Fibroblast of gingiva (primary cell): Measurements from ENCODE around the gene CBX8.

Experiments
- DNase-seq: peaks from one replicate; pipeline ENCODE4 v3.0.0-alpha.2; 2011; ENCODE audit warnings: low read depth

The CBX8 gene

DNA sequence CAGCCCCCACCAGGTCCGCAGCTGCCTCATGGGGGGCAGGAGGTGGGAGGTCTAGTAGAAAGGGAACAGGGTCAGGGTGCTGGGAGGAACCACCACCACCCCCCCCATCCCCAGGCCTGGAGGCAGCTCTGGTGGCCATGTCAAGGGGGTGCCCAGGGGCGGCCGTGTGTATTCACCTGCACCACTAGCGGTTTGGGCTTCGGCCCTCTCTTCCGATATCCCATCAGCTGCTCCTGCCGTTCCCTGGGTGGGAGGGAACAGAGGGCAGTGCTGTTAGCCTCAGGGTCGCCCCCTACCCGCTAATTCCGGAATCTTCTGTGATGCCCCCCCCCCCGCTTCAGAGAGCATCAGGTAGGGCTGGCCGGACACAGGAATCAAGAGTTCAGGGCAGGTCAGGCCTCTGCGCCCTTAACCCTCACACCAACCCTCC lies 38.6 kb upstream of the CBX8 start:
- no peak for DNase-seq

DNA sequence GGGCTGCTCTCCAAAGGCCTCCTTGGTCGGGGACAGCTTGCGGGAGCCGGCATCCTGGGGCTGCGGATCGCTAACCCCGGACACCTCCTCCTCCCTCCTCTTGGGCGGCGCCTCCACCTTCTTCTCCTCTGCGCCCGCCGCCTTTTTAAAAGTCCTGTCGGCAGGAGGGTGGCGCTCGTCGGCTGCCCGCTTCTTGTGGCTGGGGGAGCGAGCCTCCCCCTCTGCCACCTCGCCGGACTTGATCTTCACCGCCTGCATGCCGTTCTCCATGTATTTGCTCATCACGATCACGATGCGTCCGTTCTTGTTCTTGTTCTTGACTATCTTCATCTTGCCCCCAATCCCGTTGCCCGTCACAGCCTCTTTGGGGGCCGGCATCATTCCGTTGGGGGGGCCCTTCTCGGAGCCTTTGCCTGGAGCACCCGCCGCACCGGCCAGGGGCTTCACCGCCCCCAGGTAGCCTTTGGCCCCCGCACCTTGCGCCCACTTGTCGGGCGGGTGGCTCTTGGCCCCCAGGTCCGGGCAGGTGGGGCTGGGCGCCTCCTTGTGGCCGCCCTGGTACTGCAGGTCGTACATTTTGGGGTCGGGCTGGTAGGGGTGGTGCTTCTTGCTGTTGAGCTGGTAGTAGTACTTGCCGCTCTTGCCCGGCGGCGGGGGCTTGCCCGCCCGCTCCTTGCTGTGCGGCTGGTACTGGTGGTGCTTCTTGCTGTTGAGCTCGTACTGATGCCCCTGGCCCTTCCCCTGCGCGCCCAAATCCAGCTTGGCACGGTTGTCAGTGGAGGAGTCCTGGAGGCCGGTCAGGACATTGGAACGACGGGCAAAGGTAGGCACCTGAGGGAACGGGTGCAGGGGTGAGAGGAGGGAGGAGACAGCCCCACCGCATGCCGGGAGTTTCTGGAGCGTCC lies 37.9 kb upstream of the CBX8 start:
- no peak for DNase-seq

DNA sequence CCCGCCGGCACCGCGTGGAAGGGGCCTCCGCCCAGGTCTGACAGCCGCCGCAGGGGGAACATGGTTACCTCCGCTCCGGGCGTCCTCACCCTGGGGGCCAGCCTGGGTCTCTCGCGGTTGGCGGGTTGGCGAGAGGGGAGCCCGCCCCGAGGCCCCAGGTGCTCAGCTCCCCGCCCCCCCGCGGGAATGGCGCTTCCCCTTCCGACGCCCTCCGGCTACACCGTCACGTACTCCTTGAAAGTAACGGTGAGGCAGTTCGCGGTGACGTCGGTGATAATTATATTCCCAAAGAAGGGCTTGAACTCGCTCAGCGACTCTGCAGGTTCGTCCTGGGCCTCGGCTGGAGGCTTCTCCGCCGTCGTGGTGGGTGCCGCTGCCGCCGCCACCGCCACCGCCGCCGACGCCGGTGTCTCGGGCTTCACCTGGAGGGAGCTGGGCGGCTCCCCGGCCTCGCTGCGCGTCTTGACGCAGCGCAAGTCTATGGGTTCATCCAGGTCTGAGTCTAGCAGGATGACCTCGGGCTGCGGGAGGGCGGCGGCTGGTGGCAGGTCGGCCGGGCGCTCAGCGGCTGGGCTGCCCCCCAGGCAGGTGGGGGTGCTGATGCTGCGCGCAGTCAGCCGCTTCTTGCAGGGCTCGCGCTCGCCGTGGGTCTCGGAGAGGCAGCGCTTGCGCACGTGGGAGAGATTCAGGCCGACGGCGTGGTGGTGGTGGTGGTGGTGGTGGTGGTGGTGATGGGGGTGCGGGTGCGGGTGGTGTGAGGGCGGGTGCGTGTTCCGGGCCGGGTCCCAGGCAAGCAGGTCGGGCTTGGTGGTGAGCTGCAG lies 37.1 kb upstream of the CBX8 start:
- DNase-seq = no peak

DNA sequence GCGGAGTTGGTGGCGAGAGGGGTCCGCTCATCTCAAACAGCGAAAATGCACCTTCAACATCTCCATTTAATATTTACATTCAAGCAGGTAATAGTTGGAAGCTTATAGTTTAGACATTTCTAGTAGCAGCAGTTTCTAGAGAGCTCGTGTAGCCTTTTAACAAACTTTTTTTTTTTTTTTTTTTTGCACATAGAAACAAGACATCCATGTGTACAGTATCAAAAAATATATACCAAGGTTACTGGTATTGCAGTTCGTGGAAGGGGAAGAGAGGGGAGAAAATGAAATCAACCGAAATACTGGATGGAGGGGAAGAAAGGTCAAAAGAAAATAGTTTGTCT lies 36.2 kb upstream of the CBX8 start:
- DNase-seq = no peak

DNA sequence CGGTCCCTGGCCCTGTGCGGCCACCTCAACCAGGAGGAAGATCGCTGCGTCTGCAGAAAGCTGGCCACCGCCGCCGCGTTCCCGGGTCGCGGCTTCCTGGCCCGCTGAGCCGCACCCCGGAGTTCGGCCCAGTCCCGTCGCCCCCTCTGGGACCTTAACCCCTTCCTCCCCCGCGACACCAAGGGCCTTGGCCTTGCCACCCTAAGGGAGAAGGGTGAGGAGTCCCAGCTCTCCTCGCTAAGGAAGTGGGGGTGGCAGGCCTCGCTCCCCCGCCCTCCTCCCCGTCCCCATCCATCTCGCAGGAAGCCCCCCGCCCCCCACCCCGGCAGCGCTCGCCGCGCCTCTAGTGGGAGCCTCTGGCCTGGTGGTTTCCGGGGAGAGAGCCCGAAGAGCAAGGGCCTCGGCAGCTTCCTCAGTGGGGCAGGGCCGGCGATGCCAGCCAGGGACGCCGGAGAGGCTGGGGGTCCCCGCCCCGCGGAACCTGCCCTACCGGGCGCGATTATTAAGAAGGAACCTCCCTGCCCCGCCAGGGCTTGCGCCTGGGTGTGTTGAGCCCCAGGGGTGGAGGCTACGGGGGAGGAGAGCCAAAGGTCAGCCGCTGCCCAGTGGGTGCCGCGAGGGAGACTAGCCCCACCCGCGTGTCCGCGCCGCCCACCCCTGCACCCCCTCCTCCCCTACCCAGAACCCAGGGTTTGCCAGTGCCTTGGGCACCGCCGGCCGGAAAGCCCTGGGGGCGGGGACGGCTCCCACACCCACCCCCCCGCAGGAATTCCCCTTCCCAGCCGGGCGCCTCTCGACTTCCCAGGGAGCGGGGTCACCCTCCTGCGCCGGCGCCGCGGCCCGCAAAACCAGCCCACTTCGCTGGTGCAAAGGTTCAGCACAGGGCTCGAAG lies 35.6 kb upstream of the CBX8 start:
- no peak for DNase-seq

DNA sequence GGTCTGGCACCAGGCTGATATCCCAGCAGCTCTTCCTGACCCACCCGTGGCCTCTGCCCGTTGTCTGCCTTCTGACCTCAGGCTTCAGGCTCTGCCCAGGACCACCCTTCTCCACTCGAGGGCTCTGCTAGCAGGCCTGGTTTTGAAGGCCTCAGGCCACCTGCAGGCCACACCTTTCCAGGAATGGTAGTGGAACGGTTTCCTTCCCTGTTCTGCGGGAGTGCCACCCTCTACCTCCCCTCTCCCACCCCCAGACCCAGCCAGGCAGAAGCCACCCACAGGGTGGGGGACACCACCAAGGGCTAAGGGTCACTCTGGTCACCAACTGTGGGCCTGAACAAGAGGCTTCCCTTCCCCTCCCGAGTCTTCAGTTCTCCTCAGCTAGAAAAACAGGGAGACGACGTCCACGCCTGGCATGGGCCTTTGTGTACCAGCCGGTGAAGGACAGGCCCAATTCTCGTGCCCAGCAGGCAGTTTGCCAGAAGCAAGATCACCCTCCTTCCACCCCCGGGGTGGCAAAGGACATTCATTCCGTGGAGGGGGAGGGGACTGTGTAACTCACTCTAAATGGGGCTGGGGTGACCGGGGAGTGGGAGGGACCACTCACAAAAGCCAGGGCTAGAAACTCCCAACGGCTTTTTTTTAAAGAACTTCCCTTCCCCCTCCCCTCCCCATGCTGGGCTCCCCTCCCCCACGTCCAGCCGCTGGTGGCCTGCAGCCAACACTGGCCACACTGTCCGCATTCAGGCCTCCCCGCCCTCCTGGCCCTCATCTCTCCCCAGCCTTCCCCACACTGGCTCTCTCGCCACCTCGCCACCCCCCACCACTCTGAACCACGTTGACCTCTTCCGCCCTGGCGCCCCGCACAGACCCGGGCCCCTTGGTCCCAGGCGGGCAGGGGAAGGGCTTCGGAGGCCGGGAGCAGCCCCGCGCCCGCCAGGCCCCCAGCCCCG lies 34.7 kb upstream of the CBX8 start:
- no peak for DNase-seq

DNA sequence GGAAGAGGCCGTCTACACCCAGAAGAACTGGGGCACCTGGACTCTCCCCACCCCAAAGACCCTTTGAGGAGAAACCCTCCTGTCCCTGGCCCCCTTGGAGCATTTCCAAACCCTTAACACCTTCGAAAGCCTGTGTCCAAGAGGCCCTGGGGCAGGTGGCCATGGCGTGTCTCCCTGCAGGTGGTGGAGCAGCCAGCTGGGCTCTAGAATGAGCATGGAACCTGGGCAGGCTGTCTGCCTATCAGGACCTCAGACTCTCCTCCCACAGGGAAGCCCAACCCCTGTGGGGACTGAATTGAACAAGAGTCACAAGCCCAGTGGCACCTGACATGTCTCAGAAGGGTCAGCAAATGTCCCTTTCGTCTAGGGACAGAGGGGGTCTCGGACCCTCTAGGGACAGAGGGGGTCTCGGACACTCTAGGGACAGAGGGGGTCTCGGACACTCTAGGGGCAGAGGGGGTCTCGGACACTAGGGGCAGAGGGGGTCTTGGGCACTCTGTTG lies 33.9 kb upstream of the CBX8 start:
- no peak for DNase-seq

DNA sequence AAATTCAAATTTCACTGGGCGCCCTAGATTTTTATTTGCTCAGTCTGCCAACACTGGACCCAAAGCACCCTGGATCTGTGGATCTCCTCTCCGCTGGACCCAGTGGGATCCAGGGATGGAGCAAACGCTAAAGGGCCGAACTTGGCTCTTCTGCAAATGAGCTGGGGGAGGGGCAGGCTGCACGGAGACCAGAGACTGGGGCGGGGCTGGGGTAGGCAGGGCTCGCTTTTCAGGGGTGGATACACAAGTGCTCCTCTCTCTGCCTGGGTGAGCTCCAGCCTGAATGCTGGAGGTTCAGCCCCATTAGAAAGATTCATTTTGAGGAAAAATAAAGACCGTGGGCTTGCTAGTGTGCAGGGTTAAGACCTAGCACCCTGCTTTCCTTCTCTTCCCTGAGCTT lies 33.4 kb upstream of the CBX8 start:
- DNase-seq = no peak

DNA sequence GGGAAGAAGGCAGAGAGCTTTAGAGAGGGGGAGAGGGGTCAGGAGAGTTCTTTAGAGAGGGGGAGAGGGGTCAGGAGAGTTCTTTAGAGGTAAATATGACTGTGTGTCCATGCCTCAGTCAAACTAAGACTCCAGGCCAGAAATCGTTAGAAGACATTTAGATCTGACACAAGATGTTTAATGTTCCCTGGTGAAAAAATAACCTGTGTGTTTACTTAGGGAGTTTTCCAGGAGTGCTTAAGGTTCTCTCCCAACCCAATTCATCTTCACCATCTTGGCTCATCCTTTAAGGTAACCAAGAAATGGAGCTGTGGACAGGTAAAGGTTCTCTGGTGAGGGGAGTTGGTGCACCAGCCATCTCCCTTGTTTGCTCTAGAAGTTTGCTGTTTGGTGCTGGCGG lies 32.6 kb upstream of the CBX8 start:
- no peak for DNase-seq

DNA sequence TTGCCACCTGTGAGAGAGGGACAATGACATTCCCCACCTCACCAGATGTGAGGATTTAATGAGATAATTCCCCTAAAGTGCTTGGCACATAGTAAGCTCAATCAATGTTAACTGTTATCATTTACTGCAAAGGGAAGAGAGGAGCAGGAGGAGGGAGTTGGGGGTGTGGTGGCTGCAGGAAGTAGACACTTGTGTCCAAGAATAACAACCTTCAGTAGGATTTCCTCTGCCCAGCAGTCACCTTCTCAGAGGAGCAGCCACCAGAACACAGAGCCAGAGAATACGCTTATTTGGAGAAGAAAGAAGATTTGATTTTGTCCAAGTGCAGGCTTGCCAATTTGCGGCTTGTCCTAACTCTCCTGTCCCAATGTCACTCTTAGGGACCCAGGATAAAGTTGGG lies 32.1 kb upstream of the CBX8 start:
- no peak for DNase-seq

DNA sequence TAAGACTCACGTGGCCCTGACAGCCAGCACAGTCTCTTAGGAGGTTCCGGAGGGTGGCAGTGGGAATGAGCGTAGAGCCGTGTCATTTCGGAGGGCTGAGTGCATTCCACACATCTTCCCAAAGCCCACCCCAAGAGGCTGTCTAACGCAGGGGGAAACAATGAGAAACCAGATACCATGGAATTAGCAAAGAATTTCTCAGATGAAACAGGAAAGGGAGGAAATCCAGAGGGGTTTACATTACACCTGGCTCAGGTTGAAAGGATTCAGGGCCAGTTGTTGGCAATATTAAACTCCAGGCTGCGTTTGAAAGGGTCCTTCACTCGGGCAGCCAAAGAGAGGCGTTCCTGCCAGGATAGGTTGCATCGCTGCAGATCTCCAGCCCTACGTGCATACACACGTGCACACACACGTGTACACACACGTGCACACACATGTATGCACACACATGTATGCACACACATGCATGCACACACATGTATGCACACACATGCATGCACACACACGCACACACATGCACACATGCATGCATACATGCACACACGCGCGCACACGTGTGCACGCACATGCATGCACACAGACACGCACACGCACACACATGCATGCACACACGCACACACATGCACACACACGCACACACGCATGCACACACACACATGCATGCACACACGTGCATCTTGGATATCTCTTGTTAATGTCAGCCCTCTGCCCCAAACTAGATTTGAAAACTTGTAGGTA lies 30.1 kb upstream of the CBX8 start:
- no peak for DNase-seq

DNA sequence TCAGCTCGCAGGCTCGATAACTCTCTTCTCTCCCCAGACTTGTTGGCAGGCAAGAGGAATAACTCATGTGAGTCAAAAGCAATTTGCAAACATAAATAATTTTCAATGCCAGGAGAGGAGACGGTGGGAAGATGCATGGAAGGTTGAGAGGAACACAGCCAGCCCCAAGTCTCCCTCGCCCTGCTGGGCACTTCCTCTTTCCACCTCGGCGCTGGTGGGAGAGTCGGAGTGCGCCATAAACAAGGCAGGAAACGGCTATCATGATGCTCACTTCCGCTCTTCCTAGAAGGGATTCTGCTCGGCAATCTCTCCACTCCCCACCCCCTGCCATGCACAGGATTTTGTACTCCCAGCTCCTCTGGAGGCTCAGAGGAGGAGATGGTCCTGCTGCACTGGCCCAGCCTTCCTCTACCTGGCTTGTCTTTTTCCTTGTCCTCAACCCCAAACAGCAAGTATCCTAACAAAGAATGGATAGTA lies 29.4 kb upstream of the CBX8 start:
- no peak for DNase-seq

DNA sequence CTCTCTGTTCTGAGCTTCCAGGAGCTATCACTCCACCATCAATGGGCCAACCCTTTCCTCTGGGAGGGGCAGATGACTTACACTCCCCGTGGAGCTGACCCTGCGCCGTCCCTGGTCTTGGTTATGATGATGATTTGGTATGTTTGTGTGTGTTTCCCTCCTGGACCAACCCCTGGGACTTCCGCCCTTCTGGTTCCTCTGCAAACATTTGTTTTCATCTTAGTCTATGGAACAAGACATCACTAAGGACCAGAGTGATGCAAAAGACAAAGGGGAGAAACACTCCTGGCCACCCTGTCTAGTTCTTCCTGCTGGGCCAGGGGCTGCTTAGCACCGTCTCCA lies 28.7 kb upstream of the CBX8 start:
- no peak for DNase-seq

DNA sequence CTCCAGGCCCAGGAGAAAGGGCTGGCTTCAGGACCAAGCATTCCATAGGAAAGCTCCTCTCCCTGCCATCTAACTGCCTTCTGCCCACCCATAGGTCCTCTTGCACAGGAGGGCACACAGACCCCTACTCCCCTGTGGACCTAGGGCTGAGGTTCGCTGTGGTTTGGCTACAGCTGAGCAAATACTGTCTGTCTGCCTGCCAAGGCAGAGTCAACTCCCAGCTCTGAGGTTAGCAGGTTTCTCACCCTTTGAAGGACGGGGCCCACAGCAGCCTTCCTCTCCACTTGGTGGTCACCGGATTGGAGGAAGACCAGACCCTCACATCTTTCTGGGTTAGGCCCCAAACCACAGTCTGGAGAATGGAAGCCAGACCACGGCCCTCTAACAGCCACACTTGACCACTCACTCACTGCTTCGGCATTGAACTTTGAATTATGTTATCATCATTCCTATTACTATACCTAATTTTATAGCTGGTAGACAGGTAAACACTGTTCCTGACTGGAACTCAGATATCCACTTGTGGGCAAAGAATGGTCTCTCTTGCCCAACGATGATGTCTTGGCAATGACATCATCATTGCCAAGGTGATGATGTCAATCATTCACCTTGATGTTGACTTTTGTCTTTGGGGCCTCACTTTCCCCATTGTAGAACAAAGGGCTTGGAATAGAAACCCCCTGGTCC lies 28.2 kb upstream of the CBX8 start:
- no peak for DNase-seq

DNA sequence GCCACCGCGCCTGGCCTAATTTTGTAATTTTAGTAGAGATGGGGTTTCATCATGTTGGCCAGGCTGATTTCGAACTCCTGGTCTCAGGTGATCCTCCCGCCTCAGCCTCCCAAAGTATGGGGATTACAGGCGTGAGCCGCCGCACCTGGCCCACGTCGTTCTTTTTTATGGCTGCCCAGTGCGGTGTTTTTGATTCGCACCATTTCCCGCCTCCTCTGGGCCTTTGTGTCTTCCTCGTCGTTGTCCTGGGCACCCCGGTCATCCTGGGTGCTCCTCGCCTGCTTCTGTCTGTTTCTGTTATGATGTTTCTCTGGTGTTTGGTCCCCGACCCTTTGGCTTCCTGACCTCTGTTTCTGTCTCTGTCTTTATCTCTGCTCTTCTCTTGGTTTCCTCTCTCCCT lies 27.4 kb upstream of the CBX8 start:
- no peak for DNase-seq

DNA sequence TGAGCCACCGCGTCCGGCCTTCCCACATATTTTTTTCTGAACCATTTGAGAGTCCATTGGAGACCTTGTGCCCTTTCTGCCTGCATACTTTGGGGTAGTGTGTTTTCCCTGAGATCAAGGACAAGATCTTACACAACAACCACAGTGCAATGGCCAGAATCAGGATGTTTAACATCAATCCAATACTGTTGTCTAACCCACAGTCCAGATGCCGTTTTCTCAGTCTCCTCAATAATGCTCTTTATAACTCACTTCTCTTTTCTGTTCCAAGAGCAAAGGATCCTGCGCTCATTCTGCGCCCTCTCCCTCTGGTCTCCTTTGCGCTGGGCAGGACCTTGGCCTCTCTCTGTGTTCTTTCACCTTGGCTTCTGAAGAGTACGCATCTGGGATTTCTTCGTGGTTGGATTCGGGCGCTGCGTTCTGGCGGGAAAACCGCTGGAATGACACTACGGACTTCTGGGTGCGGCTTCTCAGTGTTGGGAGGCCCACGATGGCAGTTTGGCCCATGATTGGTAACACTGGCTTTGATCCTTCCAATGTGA lies 25.8 kb upstream of the CBX8 start:
- no peak for DNase-seq

DNA sequence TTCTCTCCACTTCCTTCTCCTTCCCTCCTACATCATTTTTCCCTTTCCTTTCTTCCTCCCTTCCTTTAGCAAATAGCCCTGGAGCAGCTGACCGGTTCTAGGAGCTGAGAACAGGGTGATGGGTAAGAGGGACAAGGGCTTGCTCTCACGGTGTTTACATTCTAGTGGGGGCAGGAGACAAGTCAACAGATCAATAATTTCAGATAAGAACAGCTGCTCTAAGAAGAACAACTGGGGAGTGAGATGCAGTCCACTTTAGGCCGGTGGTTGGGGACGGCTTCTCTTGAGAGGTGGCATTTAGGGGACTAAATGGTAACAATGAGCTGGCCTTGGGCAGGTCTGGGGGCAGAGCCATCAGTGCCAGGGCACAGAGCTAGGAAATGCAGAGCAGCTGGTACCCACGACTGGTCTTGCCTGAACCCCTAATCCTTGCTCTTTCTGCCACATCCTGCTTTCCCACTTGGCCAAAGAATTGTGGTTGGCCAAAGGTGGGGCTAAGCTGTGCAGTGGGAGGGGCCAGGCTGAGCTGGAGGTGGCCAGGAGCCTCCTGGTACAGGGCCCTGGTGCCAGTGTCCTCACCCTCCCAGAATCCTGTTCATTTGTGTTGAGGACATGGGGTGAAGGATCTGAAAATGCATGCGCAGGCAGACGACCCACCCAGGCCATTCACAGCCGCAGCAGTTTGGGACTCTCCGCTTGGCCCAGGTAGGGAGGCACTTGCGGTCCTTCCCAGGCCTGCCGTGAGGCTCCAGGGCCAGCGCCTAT lies 24.6 kb upstream of the CBX8 start:
- no peak for DNase-seq

DNA sequence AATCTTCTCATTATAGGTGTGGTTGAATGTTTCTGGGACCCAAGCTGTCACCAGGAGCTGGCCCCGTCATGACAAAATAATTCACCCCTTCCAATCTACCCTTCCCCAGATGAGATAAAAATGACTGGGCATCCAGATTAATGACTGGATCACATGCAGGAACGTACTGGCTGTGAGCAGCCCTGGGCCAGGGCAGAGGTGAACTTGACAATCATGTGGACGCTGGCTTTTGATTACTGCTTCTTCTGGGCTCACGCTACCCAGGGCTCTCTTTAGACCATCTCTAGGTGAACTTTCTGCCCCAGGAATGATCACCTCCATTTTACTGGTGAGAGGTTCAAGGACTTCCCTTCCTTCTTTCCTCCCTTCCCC lies 24.1 kb upstream of the CBX8 start:
- no peak for DNase-seq
